HG03064 (cell line): ENCODE results near the gene PRKG1.

Experiments
- ATAC-seq: cut with Tn5 transposase; IDR thresholded peaks from one replicate; pipeline ENCODE4 v1.9.1; 2021; ENCODE audit warnings: low read depth; ENCODE audit not compliant: unreplicated experiment

PRKG1 gene

DNA sequence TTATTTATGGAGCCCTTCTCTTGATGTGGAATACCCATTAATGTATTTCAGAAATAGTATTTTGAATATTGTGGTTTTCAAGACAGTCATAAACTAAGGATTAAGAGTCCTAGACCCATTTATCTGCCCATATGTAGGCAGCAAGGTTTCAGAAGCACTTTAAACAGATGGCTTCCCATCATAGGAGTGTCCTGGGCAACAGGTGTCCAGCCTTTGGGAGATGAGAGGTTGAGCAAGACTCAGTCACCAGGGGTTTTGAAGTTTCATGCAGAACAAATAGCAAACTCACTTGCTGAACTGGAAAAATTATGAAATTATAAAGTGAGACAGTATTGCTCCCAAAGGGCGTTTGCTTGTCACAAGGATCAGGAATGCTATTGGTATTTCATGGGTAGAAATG is 818.0 kb downstream of the PRKG1 start:
- ATAC-seq = no peak

DNA sequence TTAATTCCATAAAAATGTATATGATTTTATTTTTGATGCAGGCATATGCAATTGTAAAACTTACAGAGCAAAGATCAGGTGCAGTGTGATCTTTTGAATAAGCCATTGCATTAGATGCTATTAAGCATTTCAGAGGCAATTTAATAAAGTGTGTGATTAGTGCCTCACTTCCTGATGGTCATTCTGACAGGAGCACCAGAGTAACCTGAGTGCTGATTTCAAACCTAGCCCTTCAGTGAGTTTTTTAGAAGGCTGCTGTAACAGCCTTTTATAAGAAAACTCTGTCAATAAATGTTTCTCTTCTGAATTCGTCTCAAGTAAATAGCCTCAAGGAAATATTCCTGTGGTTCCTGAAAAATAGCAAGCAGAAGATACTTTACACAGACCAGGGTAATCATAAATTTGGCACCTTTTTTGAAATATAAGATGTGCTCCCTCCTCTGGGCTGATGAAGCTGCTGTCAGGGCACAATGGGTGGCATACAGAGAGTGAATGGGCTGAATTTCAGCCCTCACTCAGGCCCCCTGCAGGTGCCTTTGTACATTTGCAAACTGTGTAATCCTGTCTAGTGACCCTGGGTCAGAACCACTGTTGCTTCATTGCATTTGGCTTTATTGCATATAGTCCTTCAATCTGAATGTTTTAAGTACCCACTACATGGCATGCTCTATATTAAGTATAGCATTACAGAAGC is 818.8 kb downstream of the PRKG1 start:
- peak; percentile 84 for ATAC-seq

DNA sequence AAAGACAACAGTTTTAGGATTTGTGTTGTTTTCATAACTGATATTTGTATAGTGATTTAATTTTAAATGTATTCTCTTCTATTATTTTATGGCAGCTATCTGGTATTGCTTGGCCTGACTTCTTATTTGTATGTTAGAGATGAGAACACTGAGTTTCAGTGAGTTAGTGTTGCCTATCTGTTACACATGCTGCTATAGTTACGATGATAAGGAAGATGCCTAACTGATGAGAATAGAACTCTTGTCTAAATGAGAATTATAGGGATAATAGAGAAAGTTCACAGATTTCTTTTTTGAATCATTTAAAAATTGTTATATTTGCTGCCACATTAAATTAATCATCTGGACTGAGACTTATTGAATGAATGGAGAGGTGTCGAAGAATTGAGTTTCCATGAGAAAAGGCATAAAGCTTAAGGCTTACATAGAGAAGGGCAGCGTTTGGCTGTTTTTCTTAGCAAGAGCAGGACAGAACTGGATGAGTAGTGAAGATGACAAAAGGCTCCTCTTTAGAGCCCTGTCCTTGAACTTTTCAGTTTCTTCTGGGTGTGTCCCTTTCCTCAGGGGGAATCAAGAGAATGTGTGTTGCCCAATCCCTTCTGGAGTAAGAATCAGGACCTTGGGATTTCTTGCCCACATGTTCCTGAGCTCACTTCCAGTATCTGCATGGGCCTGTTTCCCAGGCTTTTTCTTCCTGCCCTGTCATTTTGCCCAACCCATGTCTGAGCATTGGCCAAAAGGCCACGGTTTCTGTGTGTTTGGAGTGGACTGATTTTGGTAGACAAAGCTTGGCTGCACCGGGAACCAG is 820.7 kb downstream of the PRKG1 start:
- ATAC-seq = no peak

DNA sequence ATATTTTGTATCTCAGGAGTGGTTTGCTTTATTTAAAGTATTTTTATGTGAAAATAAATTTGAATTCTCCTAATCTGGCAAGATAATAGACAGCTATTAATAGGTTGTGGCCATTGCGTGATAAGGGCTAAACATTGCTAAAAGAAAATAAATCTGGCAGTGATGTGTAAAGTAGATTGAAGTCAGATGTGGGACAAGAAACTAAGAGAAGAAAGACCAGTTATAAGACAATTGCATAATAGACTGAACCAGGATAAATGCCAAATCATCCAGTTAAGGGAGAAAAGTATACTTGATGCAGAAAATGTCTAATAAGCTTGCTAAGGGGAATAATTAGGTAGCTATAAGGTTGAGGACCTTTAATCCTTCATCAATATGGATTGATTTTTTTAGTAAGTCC is 822.6 kb downstream of the PRKG1 start:
- no peak for ATAC-seq

DNA sequence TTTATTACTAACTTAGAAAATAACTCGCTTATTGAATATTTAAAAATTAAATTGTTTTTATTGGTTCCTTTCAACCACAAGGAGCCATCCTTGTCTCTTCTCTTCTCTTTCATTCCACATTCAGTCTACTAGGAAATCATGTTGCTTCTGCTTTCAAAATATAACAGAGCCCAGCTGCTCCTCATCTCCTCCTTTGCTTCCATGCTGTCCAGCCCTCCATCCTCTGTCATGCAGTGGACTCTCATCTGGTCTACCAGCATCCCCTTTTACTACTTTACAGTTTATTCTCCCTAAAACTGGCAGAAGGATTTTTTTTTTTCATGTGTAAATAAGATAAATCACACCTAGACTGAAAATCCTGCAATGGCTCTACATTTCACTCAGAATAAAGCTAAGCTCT is 823.3 kb downstream of the PRKG1 start:
- no peak for ATAC-seq

DNA sequence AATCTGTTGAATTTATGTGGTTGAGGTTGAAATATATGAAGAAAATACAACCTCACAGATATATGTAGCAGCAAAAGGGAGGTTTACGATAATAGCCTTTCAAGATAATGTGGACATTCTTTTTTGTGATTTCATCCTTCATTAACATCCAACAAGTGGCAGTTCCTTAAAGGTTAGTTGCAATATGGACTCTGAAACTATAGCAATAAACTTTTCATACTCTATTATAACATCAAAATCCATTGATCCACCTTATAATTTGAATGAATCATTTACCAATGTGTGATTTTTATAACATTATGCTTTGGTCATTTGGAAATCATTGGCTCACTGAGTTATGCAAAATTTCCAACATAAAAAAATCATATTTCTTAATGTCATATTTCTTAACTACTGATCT is 825.9 kb downstream of the PRKG1 start:
- ATAC-seq = no peak

DNA sequence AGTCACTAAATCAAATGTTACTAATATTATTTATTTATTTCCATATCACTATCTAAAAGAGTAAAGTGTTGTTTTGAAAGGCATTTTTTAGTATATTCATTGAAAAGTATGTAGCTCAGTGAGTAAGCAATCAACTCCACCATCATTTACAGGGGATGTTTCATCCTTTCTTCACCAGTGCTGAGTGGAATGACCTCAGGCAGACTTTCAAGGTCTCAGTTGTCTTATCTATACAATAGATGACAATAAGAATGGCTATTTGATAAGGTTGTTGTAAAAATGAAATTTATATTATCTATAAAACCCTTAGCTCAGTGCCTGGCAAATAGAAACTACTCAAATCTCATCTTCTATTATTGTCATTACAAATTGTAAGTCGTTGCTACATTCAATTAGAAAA is 829.4 kb downstream of the PRKG1 start:
- no peak for ATAC-seq

DNA sequence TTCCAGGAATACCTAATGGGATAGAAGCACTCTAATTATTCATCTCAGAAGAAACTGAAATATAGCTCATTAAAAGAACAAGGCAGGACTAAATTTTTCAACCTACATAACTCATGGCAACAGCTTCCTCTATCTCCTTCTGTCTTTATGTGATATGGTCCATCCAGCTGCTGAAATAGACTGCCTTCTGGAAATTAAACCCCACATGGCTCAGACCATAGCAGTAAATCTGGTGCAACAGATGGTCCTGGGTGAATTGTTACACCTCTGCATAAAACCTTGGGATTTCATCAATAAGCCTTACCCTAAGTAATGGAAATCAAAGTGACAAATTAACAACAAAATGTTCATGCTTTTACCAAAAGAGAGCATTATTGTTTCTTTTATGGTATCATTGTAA is 830.7 kb downstream of the PRKG1 start:
- ATAC-seq = no peak

DNA sequence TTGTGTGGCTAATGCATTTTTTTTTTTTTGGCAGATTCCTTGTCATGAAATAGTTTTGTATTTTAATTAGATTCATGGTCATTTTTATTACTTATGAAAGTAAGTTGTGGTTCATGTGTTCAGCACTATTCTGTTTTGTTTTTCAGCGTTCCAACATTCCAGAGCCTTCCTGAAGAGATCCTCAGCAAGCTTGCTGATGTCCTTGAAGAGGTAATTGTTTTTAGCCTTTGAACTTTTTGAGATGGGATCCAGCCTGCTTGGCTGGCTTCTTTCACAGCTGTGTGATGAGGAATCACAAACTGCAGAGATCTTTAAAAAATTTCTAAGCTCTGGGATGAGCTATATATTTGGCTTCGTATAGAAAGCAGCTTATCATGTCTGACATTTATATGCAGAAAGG is 833.1 kb downstream of the PRKG1 start:
- ATAC-seq = no peak

DNA sequence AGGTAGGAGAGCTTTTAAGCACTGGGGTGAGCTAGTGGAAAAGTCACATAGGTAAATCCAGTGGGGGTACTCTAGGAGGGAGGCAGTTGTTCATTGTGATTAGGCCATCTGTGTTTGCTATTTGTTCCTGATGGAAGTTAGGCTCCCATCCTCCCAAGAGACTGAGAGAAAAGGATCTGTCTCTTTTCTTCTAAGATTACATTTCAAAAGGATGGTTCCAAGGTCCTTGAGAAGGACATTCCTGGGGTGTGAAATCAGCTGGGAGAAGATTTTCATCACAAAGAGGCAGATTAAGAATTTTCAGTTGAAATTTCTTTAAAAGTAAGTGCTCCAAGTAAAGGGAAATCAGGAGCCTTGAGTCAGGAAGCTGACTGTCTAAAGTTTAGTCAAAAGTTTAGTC is 835.9 kb downstream of the PRKG1 start:
- no peak for ATAC-seq

DNA sequence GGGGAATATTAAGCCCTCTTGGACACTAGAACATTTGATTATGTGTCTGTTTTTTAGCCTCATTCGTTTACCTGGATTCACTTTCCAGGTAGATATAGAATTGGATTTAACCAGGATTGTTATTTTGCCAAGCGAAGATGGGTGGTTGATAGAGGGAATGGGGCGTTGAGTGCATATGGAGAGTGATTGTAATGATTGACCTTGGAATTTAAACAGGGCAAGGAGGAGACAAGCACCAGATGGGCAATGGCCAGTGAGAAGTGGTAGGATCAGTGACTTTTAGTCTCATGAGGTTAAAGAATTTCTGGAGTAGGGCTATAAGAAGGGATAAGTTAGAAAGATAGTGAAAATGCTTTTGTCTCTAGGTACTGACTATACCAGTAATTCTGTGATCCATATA is 836.3 kb downstream of the PRKG1 start:
- ATAC-seq = no peak

DNA sequence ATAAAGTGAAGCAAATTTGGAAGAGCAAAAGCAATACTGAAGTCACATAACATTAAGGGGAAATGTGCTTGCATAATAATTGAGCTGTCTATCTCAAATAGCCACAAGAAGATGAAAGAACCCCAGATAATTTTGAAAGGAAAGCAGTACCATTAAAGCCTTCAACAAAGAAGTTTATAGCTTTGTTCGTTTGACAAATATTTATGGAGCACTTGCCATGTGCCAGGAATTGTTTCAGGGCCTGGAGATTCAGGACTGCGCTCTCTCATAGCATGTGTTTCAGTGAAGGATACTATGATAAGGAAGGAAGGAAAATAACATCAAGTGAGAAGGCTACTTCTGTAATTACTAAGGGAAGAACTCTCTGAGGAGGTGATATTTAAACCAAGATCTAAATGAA is 837.4 kb downstream of the PRKG1 start:
- ATAC-seq = no peak

DNA sequence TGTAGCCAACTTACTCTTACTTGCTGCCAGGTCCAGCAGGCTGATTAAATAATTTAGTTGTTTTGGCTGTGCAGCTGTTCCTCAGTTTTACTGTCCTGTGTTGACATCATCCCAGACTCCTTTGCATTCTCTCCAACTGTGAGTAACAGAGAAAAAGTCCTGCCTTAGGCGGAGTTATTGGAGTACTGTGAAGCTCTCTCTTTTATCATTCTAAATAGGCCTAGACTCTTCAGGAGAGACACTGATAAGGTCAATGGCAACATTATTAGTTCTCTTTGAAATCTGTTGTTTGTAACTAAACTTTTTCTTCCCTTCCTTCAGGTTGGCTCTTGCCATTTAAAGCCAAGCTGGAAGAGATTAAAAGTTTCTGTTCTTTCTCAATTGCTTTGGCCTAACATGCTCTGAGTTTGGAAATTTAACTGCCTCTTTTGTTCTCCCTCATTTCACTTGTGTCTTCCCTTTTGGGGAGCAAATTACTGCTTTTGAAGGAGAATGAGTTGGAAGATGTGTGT is 840.8 kb downstream of the PRKG1 start:
- no peak for ATAC-seq

DNA sequence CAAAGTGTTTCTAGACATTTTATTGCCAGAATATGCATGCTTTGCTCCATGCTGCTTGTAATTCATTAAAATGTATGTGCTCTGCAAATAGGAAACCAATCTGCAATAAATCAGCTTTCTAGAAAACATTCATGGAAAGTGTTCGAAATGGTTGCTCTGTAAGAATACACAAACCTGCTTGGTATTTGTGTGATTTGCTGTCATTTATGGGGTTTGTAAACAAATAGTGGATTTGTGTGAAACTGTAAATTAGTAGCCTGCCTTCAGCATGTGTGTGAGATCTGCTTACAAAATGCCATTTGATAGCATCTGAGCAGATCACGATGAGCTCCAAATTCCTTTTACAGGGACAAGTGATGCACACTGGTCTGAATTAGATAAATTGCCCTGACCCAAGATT is 844.2 kb downstream of the PRKG1 start:
- ATAC-seq = no peak

DNA sequence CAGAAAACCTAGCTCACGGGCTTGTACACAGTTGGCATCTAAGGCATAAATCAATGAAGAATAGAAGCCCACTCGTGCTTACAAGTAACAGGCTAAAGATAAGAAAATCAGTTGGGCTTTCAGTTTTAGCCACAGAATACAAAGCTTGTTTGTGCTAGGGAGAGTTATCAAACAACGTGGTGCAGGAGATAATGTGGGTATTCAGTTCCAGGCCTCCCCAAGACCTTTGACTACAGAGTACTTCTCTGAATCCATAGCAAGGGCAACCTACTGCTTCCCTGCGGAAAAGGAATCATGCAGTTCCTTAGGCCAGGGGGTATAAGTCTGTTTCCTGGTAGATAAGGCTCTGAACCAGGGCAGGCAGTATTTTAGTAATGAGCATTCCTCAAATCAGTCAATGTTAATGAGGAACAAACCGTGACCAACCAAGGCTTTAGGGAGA is 844.6 kb downstream of the PRKG1 start:
- no peak for ATAC-seq

DNA sequence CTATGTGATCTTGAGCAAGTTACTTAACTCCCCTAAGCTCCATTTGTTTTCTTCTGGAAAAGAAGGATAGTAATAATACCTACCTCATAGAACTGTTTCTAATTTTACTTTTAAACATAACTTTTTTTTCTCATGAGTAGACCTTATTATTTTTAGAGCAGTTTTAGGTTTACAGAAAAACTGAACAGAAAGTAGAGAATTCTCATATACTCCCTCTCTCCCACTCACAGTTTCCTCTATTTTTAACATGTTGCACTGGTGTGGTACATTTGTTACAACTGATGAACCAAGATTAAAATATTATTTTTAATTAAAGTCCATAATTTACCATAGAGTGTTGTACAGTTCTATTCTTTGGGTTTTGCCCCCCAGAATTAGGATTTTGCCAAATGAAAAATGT is 846.4 kb downstream of the PRKG1 start:
- ATAC-seq = no peak

DNA sequence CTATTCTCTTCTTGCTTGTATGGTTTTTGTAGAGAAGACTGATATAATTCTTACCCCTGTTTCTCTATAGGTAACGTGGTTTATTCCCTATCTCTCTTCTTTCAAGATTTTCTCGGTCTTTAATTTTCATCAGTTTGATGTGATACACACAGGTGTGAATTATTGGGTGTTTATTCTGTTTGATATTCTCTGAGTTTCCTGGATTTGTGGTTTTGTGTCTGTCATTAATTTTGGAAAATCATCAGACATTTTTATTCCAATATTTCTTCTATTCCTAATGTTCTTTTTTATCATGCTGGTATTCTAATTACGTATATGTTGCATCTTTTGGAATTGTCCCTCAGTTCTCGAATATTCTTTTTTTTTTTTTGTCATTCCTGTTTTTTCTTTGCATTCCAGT is 850.1 kb downstream of the PRKG1 start:
- no peak for ATAC-seq

DNA sequence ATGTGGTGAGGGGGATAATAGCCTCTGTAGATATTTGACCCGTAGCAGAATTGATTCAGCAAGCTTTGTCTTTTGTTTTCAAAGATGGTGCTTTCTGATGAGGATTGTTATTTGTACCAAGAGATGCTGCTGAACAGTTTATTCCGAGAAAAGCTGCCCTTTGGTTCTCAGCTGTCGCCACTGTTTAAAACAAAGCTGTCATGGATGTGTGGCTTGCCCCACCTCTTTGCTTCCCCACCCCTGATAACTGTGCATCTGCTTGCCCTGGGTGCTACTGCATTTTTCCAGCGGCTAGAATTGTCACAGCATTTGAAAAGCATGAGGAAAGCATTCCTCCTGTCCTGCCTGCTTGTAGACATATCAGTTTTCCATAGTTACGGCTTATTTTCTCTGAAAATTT is 852.0 kb downstream of the PRKG1 start:
- ATAC-seq = no peak

DNA sequence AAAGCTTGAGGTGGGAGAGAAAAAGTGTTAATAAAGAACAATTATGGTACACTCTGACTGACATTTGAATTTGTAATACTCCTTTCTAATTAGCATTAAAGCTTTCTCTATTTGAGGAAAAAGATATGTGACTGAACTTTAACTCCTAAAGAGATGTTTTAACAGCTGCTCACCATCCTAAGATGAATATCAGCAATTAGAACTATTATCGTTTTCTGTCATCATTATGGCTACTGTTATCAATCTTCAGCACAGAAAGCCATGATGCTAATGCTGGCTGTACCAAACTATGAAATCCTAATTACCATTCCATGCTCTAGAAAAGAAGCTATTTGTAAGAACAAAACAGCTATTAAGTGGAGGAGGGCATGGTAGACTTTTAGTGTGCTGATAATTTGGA is 853.9 kb downstream of the PRKG1 start:
- no peak for ATAC-seq

DNA sequence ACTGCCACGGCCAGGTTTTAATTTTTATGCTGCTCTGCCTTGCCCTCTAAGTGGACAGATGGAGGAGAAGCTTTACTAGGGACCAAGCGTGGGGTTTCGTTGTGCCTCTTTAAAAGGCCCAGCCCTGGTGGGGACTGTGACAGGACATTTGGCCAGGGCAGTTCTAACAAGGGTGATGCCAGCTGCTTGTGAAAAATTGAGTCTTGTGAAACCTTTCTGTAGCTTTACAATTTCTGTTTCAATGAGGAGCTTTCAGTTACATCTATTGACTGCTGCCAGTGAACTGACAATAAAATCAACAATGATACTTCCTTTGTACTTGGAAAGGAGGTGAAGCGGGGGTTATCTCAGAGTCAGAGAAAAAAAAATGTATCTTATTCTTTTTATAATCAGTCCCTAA is 858.2 kb downstream of the PRKG1 start:
- ATAC-seq = no peak

DNA sequence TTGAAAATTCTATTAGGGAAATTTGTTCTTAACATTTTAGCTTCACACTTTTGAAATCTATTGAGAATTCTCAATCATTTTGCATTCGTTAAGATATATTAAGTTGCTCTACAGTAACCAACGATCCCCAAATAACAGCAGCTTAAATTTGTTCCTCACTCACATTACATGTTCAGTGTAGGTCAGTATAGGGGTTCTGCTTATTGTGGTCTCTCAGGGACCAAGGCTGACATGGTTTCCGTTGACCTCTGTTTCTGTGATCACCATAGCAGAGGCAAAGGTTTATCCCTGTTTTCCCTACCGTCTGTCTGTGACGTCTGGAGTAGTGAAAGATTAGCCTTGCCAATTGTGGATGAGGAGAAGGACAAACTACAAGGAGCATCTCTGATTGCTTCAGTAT is 860.1 kb downstream of the PRKG1 start:
- ATAC-seq = no peak

DNA sequence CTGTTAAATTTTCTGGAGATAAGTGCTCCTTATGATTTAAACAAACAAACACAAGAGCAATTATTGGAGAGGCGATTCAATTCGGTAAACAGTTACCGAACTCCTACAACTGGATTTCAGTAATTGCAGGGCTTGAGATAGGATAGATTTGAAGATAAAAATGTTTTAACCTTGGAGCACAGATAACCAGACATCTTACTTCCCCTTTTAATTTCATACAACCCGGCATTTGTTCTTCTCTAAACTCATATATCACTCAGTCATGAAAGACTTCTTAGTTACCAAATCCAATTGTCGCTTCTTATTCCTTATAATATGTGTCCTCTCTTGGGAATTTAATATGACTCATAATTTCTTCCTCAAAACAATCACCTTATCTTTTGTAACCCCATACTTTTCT is 861.1 kb downstream of the PRKG1 start:
- ATAC-seq = no peak
